GM06990 (cell line): ENCODE measurements around the gene SERPINB4.
"Not testable (repeated sequence)": the region's sequence is repeated elsewhere in the genome, so short reads cannot be mapped to it uniquely, and the experiment has no call there.

Experiments used
- DNase-seq: peaks from one replicate; pipeline ENCODE4 v3.0.0-alpha.2; 2011; ENCODE audit not compliant: insufficient read length; ENCODE audit errors: extremely low read depth
- H3K27me3 ChIP-seq: replicated peaks from 2 replicates; pipeline ENCODE4 v1.6.0; 2011; ENCODE audit warnings: low read length; ENCODE audit not compliant: control insufficient read depth, insufficient read depth
- H3K36me3 ChIP-seq: 2 replicates; pipeline ENCODE4 v1.5.1; 2011; ENCODE audit warnings: low read length; ENCODE audit not compliant: control insufficient read depth, insufficient read depth
- H3K4me3 ChIP-seq: replicated peaks from 2 replicates; pipeline ENCODE4 v1.5.1; 2011; ENCODE audit warnings: low read depth, mild to moderate bottlenecking, control low read depth, low read length
- TF ChIP-seq, protein P1 (sequence below): IDR thresholded peaks from 2 replicates; pipeline ENCODE4 v1.5.1; 2011; ENCODE audit warnings: low read length, control low read depth, mild to moderate bottlenecking, inconsistent platforms; ENCODE audit not compliant: insufficient read depth, poor library complexity, severe bottlenecking

SERPINB4 gene

DNA sequence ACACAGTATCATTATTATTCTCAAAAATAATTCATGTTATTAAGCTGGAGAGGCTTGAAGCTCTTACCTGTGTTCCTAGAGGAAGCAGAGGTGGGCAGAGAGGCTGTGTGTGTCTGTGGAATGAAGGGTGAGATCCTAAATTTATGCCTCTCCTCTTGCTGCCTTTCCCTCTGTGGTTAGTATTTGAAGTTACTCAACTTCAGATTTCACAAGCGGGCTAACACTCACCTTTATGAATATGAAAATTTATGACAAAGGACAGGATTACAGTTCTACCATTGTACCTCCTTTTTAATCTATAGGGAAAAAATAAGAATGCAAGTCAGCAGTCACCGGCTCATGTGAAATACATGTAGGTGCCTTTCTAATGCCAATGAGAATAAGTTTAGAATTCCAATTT lies at the start of gene SERPINB4:
Gene SERPINB4 (minus strand): TSS at position 115 of the 400 bp plus-strand sequence. CDS start 679 bp downstream, outside the sequence.
- H3K36me3 ChIP-seq, H3K27me3 ChIP-seq, H3K4me3 ChIP-seq, DNase-seq: not testable (repeated sequence)

DNA sequence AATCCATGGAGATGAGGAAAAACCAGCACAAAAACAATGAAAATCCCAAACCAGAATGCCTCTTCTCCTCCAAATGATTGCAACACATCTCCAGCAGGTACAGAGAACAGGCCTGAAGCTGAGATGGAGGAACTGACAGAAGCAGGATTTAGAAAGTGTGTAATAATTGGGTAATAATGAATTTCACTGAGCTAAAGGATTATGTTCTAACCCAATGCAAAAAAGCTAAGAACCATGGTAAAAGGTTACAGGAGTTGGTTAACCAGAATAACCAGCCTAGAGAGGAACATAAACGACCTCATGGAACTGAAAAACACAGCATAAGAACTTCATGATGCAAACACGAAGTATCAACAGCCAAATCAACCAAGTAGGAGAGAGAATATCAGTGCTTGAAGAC lies 45.0 kb upstream of the SERPINB4 start:
- Histone ChIP-seq H3K4me3 (no peak overlapping the region), H3K36me3 (no peaks in the 10 kb centered on the region), H3K27me3 (no peaks in the 10 kb centered on the region; the same call in 1 of the 2 replicates)
- DNase-seq = no peak
- TF ChIP-seq, protein P1, sequence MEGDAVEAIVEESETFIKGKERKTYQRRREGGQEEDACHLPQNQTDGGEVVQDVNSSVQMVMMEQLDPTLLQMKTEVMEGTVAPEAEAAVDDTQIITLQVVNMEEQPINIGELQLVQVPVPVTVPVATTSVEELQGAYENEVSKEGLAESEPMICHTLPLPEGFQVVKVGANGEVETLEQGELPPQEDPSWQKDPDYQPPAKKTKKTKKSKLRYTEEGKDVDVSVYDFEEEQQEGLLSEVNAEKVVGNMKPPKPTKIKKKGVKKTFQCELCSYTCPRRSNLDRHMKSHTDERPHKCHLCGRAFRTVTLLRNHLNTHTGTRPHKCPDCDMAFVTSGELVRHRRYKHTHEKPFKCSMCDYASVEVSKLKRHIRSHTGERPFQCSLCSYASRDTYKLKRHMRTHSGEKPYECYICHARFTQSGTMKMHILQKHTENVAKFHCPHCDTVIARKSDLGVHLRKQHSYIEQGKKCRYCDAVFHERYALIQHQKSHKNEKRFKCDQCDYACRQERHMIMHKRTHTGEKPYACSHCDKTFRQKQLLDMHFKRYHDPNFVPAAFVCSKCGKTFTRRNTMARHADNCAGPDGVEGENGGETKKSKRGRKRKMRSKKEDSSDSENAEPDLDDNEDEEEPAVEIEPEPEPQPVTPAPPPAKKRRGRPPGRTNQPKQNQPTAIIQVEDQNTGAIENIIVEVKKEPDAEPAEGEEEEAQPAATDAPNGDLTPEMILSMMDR = no peak

DNA sequence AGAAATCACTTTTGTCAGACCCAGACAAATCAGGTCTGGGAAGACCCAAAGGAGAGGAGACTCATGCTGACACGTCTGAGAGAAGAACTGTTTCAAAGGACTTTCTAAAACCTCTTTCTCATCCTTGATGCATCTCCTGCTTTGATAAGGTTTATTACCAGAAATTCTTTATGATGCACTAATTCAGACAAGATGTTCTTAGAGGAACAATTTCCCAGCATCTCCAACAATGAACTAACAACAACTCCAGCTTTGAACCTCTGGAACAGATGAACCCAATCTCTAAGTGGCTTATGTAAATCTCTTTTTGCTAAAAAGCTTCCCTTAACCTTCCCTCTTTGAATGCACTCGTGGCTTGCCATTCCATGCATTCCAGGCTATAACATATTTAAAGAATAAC lies 42.8 kb upstream of the SERPINB4 start:
- TF ChIP-seq, protein P1 = no peak
- no peak overlapping the region for H3K4me3 ChIP-seq
- H3K27me3 ChIP-seq = no peaks in the 10 kb centered on the region; the same call in 1 of the 2 replicates
- no peaks in the 10 kb centered on the region for H3K36me3 ChIP-seq
- DNase-seq = no peak

DNA sequence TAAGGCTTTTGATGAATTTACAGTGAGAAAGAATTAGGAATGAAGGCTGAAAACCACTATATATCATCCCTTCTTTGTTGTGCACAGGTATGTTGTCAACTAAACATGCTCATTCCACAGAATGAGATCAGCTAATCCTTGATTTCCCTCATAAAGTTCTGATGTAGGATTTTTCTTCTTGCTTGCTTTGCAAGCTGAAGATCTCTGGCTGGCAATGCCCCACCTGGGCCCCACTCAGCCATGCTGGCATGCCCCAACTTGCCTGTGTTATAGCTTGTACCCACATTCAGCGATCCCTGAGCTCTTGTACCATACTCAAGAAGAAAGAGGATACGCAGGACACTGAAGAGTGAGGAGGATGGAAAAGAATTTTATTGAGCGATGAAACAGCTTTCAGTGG lies 40.7 kb upstream of the SERPINB4 start:
- no peak for DNase-seq
- H3K27me3 ChIP-seq = no peaks in the 10 kb centered on the region; the same call in 1 of the 2 replicates
- TF ChIP-seq, protein P1 = no peak
- no peak overlapping the region for H3K4me3 ChIP-seq
- no peaks in the 10 kb centered on the region for H3K36me3 ChIP-seq

DNA sequence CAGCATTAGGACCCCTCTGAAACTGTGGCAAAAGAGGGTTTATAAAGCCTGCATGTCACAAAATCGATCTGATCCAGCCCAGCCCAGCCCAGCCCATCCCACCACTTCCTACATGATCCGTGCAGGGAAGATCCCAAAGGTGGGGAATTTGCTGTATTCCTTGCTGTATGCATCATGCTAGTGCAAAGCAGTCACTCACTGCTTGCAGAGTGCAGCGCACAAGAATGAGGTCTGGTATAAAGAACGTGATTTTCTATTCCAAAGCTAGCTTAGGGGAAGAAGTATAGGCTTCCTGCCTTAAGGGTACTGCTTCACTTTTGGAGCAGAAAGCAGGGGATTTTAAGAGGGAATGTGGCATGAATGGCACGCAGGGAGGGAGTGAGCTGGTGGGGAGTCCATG lies 39.8 kb upstream of the SERPINB4 start:
- TF ChIP-seq, protein P1 = no peak
- H3K27me3 ChIP-seq = no peaks in the 10 kb centered on the region; the same call in 1 of the 2 replicates
- no peak overlapping the region for H3K4me3 ChIP-seq
- no peaks in the 10 kb centered on the region for H3K36me3 ChIP-seq
- no peak for DNase-seq

DNA sequence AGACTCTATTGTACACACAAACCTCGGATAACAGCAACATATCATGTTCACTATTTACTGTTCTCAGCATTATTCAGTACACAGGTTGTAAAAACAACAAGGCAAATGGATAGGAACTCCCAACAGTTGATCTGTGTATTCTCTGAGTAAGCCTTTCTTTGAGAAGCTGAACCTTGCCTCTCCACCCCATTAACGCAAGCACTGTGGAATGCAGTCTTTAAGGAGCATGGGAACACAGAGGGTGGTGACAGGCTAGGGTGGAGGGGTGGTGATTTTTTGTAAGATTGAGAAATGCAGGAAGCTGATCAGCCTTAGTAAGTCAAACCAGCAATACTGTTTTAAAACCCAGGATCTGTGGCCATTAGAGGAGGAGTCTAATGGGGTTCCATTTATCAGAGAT lies 39.1 kb upstream of the SERPINB4 start:
- no peak for DNase-seq
- no peak overlapping the region for H3K4me3 ChIP-seq

More for the DNA sequence above, 39.1 kb upstream of the SERPINB4 start:
- Histone ChIP-seq H3K27me3 (no peaks in the 10 kb centered on the region; the same call in 1 of the 2 replicates), H3K36me3 (no peaks in the 10 kb centered on the region)
- TF ChIP-seq, protein P1 = no peak
